ENCODE data around the gene CYB5B.

CYB5B gene

DNA sequence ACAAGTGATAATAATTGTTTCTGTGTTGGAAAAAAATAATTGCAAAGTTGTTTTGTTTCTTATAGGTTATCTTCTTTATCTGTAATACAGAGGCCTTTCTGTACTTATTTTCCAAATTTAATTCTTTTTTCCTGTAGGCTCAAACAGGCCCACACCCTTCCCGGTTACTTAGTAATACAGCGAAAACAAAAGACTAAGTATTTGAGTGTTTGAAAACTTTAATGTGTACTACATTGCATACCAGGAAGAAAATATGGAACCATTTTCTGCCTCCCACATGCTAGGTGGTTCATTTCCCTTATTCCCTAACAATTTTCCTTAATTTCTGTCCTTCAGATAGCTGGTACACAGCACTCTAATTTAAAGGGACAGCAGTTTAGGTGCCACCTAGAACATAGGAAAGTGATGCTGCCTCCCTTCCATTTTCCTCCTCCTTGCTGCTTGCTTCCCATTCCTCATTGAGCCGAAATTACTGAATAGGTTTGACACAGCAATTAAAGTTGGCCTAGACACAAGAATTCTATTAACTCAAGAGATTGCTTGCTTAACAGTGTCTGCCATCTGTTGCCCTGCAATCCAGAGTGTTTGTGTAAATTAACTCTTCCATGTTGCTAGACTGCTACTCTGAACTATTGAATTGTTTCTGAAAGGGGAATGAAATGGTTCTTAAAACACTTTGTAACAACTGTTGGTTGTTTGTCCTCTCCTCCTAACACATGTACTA lies 24.2 kb downstream of the CYB5B start:
- peak; percentile 61 for DNase-seq (ENCODE audit: low spot score)

DNA sequence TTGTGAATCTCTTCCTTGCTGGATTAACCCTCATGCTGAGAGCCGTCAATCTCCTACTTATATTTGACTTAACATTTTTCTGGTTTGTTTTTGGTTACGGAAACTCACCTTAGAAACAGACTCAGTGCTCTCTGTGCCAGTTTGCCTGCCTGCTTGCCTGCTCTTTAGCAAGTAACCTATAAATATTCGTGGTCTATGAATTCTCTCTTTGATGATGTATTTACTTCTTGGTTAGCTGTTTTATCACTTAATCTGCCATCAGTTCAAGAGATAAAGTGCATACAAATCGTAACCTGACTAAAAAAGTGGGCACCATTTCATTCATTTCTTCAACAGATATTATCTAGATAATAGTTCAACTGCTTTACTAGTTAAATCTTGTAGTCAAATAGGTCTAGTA lies 26.7 kb downstream of the CYB5B start:
- DNase-seq (ENCODE audit: low spot score), result no peak

DNA sequence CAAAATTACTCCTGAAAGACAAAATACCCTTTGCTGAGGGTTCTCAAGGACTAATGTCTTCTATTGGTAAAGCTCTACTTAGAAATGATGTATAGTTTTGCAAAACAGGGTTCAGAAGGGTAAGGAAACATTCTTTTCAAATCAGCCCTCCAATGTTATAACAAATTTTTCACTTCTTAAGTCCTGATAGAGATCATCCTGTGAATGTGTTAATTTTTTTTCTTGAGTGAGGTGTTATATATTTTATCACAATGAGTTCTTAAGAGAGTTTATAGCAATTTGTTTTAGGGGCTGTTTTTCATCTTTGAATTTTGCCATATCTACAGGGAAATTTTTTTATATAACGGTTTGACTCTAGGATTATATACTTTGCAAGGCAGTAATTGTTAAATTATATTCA lies 29.5 kb downstream of the CYB5B start:
- no peak for DNase-seq (ENCODE audit: low spot score)

DNA sequence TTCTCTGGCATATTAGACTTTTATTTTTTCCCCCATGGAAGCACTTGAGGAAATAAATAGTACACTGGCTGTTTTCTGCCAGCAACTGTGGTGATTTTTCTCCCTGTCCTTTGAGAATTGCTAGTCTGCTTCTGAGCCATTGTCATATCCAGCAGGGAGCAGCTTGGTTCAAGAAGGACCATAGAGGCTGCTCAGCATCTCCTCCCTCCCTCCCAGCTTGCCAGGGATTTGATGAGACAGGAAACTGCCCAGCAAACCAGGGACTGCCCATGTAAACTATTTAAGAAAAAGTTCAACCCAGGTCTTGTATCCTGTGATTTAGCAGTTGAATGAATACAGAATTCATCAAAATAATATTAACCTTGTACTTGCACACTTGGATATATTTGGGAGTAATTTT lies 39.5 kb downstream of the CYB5B start:
- DNase-seq (ENCODE audit: low spot score), result peak; percentile 70

DNA sequence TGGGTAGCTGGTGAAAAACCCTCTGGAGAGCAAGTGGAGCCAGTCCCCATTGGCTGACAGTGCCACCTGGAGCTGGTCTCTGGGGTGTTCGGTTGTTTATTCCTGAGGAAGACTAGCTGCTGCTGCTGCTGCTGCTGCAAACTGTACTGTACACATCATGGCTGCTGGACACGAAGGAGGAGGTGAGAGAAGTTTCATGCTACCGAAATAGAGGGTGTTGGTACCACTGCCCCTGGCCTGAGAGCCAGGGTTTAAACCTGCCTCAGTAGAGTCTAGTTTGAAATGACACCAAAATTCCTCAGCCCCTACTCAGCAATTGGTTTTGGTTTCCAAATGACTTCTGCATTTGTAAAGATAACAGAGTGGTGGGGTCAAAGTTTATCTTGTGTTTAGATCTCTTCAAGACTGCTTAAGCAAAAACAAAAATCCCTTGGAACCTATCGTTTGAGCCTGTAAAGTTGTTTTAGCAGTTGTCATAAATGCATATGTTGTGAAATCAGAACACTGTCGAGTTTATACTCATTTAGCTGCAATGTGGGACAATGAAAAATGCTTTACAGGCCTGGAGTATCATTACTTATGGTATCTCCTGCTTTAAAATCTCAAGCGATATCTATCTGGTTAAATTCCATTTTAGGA lies 40.8 kb downstream of the CYB5B start:
- no peak for DNase-seq (ENCODE audit: low spot score)

DNA sequence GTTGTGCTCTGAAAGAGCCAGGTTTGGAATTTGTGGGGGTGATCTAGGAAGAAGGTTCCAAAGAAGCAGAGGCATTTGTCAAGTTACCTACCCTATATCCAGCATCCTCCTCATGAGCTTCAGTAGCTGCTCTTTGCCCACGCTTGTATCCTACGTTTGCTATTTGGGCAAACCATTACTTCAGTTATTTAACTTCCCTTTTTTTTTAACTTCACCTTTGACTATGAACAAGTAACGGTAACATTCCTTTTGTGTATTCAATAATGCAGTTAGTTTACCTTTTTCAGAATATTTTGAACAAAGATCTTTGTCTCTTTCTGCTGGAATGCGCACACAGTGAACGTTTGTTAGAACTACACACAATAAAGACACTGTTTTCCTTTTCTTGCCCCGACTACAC lies 41.5 kb downstream of the CYB5B start:
- no peak for DNase-seq (ENCODE audit: low spot score)

DNA sequence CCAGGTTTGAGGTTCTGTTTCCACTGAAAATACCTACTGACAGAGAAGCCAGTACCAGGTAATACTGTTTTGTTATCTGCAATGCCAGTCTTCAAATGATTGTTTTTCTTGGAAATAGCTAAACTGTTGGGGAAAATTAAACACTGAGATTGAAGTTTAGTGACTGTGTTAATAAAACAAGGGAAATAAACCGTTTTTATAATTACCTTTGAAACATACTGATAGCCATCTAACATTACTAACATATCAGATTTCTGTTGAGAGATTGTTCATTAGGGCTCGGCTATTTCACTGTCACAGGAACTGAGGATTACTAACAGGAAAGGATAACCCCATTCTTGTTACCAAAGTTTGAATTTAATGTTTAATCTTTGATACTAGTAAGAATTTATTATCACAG lies 42.1 kb downstream of the CYB5B start:
- no peak for DNase-seq (ENCODE audit: low spot score)

DNA sequence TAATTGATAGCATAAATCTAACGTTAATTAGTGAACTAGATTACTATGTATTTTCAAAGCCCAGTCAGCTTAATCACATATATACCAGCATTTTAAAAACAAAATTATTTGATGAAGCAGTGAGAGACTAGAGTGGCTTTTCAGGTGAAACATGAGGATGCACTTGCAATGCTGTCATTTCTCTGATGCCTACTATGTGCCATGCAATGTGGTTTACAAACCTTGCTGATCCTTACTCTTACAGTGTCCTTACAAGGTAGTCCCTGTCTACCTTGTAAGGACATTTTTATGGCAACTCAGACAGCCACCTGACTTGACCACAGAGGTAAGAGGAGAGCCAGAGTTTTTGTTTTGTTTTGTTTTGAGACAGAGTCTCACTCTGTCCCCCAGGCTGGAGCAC lies 42.7 kb downstream of the CYB5B start:
- DNase-seq (ENCODE audit: low spot score), result no peak

DNA sequence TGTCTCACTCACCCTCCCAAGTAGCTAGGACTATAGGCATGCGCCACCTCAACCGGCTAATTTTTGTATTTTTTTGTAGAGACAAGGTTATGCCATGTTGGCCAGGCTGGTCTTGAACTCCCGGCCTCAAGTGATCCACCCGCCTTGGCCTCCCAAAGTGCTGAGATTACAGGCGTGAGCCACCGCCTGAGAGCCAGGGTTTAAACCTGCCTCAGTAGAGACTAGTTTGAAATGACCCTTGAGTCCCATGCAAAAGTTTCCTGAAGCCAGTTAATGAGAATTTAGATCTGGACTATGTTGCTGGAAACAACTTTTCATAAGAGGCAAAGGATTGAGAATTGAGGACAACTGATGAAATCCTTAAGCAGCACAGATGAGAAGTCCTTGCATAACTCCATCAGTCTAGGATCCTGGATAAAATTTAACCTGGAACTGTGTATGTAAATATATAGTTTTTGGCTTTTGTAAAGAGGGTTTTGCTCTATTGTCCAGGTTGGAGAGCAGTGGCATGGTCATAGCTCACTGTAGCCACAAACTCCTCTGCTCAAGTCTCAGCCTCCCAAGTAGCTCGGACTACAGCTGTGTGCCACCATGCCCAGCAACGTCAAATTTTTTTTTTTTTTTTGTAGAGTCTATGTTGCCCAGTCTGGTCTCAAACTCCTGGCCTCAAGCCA lies 43.2 kb downstream of the CYB5B start:
- no peak for DNase-seq (ENCODE audit: low spot score)

DNA sequence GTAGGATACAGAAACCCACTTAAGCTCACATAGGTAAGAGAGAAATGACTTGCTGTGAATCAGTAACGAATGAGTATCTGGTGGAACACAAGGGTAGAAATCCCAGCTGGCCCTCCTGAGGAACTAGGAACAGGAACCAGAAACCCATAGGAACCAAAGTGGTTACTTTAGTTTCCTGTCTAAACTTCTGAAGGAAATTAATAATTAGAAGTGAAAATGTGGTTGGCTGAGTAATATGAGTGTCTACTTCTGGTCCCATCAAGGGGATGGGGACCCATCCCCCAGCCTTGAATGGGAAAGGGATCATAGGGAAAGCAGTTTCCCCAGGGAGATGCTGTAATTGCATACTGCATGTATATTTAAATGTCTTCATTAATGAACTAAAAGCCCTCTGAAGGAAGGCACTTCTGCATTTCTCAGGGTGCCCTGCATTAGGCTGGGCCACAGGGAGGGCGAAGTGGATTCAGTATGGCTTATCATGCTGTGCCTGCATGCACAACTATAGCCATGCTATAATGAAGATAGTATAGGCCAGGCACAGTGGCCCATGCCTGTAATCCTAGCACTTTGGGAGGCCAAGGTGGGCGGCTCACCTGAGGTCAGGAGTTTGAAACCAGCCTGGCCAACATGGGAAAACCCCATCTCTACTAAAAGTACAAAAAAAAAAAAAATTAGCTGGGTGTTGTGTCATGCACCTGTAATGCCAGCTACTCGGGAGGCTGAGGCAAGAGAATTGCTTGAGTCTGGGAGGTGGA lies 45.6 kb downstream of the CYB5B start:
- peak; percentile 25 for DNase-seq (ENCODE audit: low spot score)

DNA sequence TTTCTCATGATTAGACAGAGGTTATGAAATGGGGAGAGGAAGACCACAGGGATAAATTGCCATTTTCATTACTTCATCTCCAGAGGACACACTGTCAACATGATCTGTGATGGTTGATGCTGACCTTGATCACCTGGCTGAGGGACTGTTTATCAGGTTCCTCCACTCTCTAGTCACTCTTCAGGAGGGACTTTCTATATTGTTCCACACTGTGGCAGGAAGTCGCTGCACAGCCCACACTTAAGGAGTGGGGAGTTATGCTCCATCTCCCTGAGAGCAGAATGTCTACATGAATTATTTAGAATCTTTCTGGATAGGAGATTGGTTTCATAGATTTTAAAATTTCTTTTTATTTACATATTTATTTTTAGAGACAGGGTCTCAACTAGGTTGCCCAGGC lies 46.7 kb downstream of the CYB5B start:
- no peak for DNase-seq (ENCODE audit: low spot score)

DNA sequence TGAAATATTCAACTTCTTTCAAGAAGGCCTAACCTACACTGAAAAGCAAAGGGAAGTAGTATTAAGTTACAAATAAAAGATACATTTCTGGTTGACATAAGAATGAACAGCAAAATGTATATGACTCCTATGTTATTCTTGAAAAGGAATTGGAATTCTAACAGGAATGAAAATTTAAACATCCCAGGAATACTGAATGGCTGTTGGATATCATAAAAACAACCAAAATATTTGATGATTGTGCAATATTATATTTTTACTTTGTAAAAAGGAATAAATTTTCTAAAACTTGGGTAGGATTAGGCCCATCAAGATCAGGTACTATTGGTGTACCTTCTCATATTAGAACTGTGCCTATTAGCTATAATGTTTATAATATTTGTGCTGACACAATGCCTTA lies 50.0 kb downstream of the CYB5B start:
- DNase-seq (ENCODE audit: low spot score), result no peak

DNA sequence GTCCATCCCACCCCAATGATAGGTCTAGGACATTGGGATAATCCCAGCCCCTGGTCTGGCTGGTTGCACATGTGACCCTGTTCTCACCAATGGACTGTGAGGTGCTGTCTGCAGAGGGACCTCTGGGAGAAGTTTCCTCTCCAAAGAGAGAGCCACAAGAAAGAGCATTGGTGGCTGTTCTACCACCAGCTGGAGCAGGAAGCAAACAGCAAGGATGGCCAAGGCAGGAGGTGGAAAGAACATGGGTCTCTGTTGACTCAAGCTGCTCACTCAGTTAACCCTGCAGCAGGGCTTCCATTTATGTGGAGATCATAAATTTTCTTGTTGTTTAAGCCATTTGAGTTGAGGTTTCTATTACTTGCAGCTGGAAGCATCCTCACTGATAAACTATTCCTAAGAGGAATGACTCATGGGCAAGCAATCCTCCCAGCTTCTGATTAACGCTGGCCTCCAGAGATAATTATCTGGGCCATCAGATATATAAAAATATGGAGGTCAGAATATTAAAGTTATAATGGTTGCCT lies 52.6 kb downstream of the CYB5B start:
- DNase-seq (ENCODE audit: low spot score), result no peak

DNA sequence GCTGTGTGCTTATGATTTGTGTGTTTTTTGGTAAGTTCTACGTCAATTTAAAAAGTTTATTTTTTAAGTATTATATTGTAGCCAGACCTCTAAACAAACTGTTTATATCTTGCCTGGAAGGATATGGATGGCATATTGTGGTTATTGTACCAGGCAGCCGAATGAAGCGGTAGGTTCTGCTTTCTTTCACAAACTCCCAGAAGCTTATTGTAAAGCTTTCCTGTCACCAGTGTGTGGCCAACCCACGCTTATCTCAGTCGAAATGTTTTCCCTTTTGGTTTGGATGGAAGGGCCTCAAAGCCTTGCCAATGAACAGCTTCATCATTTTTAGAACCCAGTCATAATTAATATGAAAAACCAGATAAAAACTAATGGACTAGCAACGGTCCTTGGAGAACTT lies 53.1 kb downstream of the CYB5B start:
- DNase-seq (ENCODE audit: low spot score), result no peak

DNA sequence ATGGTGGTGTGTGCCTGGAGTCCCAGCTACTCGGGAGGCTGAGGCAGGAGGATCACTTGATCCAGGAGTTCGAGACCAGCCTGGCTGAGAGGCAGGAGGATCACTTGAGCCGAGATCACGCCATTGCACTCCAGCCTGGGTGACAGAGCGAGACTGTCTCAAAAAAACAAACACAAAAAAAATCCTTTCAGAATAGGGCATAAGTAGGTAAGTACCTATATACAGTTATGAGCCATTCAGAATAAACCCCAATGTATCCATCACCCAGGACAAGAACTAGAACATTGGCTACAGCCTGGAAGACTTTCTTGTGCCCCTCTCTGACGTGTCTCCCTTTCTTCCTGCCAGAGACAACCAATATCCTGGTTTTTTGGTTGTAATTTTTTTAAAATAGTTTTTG lies 54.3 kb downstream of the CYB5B start:
- DNase-seq (ENCODE audit: low spot score), result no peak

DNA sequence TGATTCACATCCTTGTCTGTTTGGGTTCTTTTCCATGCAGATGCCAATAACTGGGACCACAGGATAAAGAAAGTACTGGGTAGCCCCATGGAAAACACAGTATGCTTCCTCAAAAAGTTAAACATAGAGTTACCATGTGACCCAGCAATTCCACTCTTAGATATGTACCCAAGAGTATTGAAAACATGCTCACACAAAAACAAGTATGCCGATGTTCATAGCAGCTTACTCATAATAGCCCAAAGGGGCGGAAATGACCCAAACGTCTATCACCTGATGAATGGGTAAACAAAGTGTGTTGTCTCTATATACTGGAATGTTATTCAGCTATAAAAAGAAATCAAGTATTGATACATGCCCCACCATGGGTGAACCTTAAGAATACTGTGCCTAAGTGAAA lies 55.4 kb downstream of the CYB5B start:
- DNase-seq (ENCODE audit: low spot score), result no peak

DNA sequence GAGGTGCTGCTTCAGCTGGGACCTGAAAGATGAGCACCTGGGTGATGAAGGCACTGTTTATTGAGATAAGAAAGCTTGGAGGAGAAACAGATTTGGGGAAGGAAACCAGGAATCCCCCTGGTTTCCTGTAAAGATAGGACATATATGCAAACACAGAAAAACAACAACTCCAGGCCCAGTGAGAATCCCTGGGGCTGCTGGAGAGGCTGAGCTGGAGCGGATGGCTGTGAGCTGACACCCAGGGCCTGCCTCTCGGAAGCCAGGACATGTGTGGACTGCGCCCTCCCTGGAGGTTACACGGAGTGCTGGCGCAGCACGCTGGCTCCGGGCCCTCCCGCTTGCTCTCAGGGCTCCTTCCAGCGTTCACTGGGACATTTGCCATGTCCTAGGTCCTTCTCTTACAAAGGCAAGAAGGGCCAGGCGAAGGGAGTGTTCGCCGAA lies 57.5 kb downstream of the CYB5B start:
- peak; percentile 86 for DNase-seq (ENCODE audit: low spot score)

DNA sequence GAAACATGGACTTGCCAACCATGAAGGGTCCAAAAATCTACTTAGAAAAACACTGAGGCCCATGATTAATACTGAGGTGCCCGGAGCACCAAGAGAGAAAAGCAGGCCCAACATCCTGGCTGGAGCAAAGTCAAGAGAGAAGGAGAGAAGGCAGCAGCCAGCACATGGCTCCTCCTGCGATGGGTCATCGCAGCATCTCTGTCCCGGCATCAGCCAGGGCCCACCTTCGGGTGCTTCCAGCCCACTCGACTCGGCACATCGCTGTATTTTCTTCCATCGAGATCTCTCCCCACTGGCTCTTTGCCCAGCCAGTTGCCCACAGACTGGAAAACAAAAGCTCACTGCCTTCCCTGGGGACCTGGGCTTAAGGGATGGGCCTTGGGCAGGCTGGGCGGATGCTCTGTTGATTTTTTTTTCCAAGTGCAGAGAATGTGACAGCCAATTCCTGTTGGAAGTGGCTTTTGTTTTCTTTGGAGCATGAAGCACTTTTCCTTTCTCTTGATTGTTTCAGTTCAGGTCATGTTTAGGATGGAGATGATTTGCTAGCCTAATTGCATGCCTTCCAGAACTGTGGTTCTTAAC lies 58.1 kb downstream of the CYB5B start:
- DNase-seq (ENCODE audit: low spot score), result peak; percentile 32

DNA sequence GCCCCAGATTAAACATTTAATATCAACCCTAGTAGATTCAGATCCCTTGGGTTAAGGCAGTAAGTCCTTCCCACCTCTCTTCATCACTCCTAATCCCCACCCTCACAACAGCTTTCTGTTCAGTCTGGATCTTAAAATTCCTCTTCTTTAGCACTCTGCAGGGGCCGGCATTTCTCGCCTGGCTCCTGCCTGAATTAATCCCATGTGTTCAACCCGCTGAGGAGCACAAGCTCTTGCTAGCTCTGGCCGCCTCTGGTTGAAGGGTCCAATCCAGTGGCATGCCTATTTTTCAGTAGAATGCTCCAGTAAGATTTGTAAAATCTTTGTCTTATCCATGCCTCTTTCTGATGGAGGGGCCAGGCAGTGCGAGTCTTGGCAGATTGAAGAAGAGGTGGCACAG lies 59.2 kb downstream of the CYB5B start:
- no peak for DNase-seq (ENCODE audit: low spot score)

DNA sequence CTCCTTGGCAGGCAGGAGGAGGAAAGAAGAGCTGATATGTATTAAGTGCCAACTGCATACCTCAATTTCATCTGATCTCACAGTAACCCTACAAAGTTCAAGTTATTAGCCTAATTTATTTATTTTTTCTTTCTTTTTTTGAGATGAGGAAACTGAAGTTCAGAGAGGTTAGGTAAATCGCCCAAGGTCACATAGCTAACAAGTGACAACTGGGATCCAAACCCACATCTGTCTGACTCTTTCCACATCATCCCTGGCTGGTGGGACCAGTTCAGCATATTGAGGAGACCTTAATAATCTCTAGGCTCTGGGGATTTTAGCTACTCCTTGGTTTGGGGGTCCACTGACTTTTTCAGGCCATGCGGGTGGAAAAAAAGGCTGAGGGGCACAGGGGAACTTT lies 60.9 kb downstream of the CYB5B start:
- no peak for DNase-seq (ENCODE audit: low spot score)

DNA sequence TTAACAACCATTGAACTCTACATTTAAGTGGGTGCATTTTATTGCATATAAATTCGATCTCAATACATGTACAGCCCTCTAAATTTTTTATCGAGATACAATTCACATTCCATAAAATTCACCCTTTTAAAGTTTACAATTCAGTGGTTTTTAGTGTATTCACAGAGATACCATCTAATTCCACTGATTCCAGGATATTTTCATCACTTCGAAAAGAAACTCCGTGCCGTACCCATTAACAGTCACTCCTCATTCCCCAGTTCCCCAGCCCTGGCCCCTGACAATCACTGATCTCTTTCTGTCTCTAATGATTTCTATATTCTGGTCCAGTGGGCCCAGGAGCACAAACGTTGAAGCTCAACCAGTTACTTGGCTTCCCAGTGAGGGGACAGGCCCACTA lies 61.4 kb downstream of the CYB5B start:
- no peak for DNase-seq (ENCODE audit: low spot score)

DNA sequence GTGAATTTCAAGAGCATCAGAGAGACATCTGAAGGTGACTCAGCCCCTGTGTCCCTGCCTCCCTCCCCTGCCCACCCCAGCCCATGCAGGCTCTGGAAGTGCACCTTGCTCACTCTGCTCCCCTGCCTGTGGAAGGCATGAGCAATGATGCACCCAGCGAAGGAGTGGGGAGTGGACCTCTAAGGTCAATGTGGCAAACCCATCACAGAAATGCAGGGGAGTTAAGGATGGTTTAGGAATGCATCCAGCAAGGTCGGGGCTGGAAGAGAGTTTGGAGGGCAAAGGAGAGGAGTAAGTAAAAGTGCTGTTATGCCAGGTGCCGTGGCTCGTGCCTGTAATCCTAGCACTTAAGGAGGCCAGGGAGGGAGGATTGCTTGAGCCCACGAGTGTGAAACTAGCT lies 61.9 kb downstream of the CYB5B start:
- no peak for DNase-seq (ENCODE audit: low spot score)

Measured in Ammon's horn (tissue), 1 donor.